Measurements from ENCODE around the gene PPP2R2D. TPM values are rescaled to one million over a fixed set of nuclear protein-coding genes. Genes with fewer than 3 reads are reported as not detected.

The PPP2R2D gene
- total RNA-seq, 2 experiments from 2014 or later = 32.6 to 32.9 TPM

GRCh38 chr10:131874991-131875451 lies 25.8 kb upstream of the PPP2R2D start:
- Mint-ChIP-seq H3K36me3 (ENCODE audit: low read depth) (no peaks in the 10 kb centered on the region), H3K4me1 (ENCODE audit: low read depth) (peaks cover 4% of the 10 kb centered on the region), H3K27me3 (peaks cover 53% of the 10 kb centered on the region), H3K4me3 (no peak overlapping the region), H3K27ac (no peak overlapping the region), H3K9me3 (no peaks in the 10 kb centered on the region)
- intact Hi-C loops (cut with DNase I, micrococcal nuclease) = no loop called here
- TF ChIP-seq CTCF (IDR thresholded peaks at IDR 0.05) = peak; percentile 26
- peak in 12 of 14 experiments; percentile 18 to 71 (median 43) for DNase-seq
- Histone ChIP-seq H3K27me3 (ENCODE audit: control insufficient read depth in 1 of 2, insufficient read depth in 2 of 2, low read length in 2 of 2) (peaks cover 10 to 14% of the 10 kb centered on the region in 2 experiments), H3K27ac (ENCODE audit: low read depth in 1 of 2, low read length in 2 of 2) (no peak overlapping the region), H3K9me3 (ENCODE audit: control insufficient read depth in 1 of 2, insufficient read depth in 1 of 2, low read length in 2 of 2) (peaks cover 0 to 3% of the 10 kb centered on the region in 2 experiments), H3K4me1 (ENCODE audit: insufficient read depth, low read length) (peaks cover 5% of the 10 kb centered on the region), H3K4me3 (ENCODE audit: low read length) (no peak overlapping the region), H3K36me3 (ENCODE audit: insufficient read depth, low read length) (no peaks in the 10 kb centered on the region)
- POLR2A ChIA-PET = no interaction called here
- peak; percentile 51 for ATAC-seq (ENCODE audit: poor library complexity)
- CTCF ChIA-PET = no interaction called here

DNA sequence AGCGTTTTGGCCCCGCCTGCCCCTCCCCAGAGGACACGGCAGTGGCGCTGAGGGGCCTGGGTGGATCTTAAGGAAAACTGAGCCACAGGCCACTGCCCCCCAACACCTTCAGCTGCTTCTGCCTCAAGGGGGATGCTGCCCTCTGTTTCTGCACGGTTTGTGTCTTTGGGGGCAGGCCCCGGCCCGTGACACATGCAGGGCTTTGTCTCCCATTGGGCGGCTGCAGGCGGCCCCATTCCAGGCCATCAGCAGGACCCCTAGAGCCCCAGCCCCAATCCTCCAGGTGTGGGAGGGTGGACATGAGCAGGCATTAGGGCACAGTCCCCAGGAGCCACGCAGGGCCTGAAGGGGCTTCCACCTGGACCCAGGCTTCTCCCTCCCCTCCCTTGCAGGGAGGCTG lies 25.3 kb upstream of the PPP2R2D start:
- Histone ChIP-seq H3K4me3 (ENCODE audit: low read length) (no peak overlapping the region), H3K9me3 (ENCODE audit: control insufficient read depth in 1 of 2, insufficient read depth in 1 of 2, low read length in 2 of 2) (peaks cover 0 to 5% of the 10 kb centered on the region in 2 experiments), H3K36me3 (ENCODE audit: insufficient read depth, low read length) (no peaks in the 10 kb centered on the region), H3K27me3 (ENCODE audit: control insufficient read depth in 1 of 2, insufficient read depth in 2 of 2, low read length in 2 of 2) (peaks cover 10 to 14% of the 10 kb centered on the region in 2 experiments), H3K4me1 (ENCODE audit: insufficient read depth, low read length) (peaks cover 5% of the 10 kb centered on the region), H3K27ac (ENCODE audit: low read depth in 1 of 2, low read length in 2 of 2) (no peak overlapping the region)
- intact Hi-C loops (cut with DNase I, micrococcal nuclease) = no loop called here
- no peaks in the 10 kb centered on the region for H3K36me3 Mint-ChIP-seq (ENCODE audit: low read depth)
- peak in 1 of 14 experiments; percentile 5 for DNase-seq
- no peak overlapping the region for H3K27ac Mint-ChIP-seq
- CTCF ChIA-PET = no interaction called here
- peaks cover 4% of the 10 kb centered on the region for H3K4me1 Mint-ChIP-seq (ENCODE audit: low read depth)
- H3K27me3 Mint-ChIP-seq = peaks cover 53% of the 10 kb centered on the region
- no peak overlapping the region for H3K4me3 Mint-ChIP-seq
- TF ChIP-seq CTCF (IDR thresholded peaks at IDR 0.05) = no peak
- no peaks in the 10 kb centered on the region for H3K9me3 Mint-ChIP-seq
- POLR2A ChIA-PET = no interaction called here
- ATAC-seq (ENCODE audit: poor library complexity) = no peak

DNA sequence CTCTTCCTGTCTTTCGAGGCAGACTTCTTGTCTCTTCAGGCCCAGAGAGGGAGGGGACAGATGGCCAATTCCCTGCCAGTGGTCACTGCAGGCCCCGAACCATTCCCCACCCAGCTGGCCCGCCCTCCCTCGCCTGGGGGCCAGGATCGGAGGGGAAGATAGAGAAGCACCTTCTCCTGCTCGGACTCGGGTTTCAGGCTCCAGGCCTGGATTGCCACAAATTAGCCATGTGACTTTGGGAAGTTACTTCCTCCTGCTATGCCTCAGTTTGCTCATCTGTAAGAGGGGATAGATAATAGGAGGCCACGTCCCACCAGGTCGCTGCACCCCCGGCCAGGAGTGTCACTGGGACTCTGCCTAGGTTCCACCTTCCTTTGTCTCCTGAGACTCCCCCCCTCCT lies 24.8 kb upstream of the PPP2R2D start:
- ATAC-seq (ENCODE audit: poor library complexity) (no peak), DNase-seq (no peak)
- no peak overlapping the region for H3K4me3 Mint-ChIP-seq
- H3K36me3 Mint-ChIP-seq (ENCODE audit: low read depth) = no peaks in the 10 kb centered on the region
- TF ChIP-seq CTCF (IDR thresholded peaks at IDR 0.05) = no peak
- CTCF ChIA-PET = no interaction called here
- no peaks in the 10 kb centered on the region for H3K9me3 Mint-ChIP-seq
- peaks cover 0 to 10% of the 10 kb centered on the region in 2 experiments for H3K9me3 ChIP-seq (ENCODE audit: control insufficient read depth in 1 of 2, insufficient read depth in 1 of 2, low read length in 2 of 2)
- peaks cover 53% of the 10 kb centered on the region for H3K27me3 Mint-ChIP-seq
- H3K36me3 ChIP-seq (ENCODE audit: insufficient read depth, low read length) = no peaks in the 10 kb centered on the region
- intact Hi-C loops (cut with DNase I, micrococcal nuclease) = loop anchor here in 1 of 2 experiments (2.0 kb wide), 1 partner anchor 1685 kb away; no protein-coding TSS in a partner anchor
- H3K27me3 ChIP-seq (ENCODE audit: control insufficient read depth in 1 of 2, insufficient read depth in 2 of 2, low read length in 2 of 2) = peaks cover 10 to 14% of the 10 kb centered on the region in 2 experiments
- peaks cover 4% of the 10 kb centered on the region for H3K4me1 Mint-ChIP-seq (ENCODE audit: low read depth)
- no peak overlapping the region for H3K27ac Mint-ChIP-seq
- POLR2A ChIA-PET = no interaction called here
- H3K27ac ChIP-seq (ENCODE audit: low read depth in 1 of 2, low read length in 2 of 2) = no peak overlapping the region
- no peak overlapping the region for H3K4me3 ChIP-seq (ENCODE audit: low read length)
- H3K4me1 ChIP-seq (ENCODE audit: insufficient read depth, low read length) = peaks cover 5% of the 10 kb centered on the region

Data from CD4-positive, alpha-beta T cell (primary cell).